CD4-positive, alpha-beta T cell treated with Interleukin-6 for 4 hours (primary cell): ENCODE results near the gene RBM38.

Experiments used
- DNase-seq: peaks from one replicate; pipeline ENCODE4 v3.0.0-alpha.2; 2020; ENCODE audit warnings: mixed read lengths

Gene RBM38

DNA sequence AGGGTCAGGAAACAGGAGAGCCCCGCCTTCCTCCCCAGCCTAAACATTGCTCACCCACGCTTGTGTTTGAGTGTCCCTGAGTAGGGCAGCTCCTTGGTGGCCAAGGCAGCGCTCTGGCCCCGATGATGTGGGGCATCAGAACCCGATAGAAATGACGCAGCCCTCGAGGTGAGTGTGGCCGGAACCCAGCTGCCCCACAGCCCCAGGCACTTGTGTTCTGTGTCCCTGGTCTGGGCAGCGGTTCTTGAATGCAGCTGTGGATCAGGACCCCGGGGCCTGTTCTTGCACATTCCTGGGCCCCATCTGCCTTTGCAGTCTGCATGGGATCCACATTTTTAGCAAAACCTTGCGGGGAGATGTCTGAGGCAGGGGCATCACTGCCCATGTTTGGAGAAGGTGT is 12.8 kb downstream of the RBM38 start:
- no peak for DNase-seq

DNA sequence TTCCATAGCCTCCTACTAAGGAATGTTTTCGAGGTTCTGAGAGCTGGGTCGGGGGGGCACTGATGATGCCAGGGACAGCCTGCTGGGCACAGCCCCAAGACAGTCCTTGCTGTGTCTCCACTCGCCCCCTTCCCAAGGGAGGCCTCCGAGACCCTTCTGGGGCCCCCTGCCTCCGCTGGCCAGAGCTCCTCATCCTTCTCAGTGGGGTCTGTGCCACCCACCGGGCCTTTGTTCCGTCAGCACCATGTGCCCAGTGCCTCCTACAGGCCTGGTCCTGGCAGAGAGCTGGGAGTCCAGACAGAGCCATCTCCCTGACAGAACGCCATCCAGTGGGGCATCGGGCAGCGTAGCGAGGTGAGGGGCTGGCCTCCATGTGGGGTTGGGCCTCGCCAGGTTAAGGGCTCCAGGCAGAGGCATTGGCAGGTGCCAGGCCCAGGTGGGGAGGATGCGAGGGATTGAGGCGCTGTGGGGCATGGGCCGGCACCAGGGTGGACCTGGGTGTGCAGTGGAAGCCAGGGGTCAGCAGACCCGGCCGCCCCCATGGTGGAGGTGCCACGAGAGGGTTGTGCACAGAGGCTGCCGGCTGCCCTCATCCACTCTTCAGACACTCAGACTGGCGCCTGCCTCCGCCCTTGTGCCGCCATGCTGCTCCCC is 13.3 kb downstream of the RBM38 start:
- DNase-seq: no peak

- no peak for DNase-seq
These were observed 14.2 kb downstream of the RBM38 start for GRCh38 chr20:57405236-57406016.

GRCh38 chr20:57407541-57407956 is 16.4 kb downstream of the RBM38 start:
- no peak for DNase-seq

DNA sequence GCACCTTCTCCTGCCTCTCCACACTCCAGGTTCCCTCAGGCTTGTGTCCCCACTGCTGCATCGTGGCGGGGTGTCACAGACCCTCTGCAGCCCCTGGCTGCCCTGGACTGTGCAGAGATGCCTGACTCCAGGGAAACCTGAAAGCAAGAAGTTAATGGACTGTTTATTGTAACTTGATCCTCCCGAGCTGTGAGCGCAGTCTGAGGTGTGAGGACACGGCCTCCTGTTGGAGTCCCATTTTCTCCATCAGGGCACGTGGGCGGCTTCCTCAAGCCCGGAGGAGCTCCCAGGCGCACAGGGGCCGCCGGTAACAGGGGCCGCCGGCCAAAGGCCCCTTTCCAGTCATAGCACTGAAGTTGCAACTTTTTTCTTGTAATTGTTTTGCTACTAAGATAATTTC is 16.9 kb downstream of the RBM38 start:
- DNase-seq: no peak

GRCh38 chr20:57408536-57409233 is 17.5 kb downstream of the RBM38 start:
- no peak for DNase-seq

DNA sequence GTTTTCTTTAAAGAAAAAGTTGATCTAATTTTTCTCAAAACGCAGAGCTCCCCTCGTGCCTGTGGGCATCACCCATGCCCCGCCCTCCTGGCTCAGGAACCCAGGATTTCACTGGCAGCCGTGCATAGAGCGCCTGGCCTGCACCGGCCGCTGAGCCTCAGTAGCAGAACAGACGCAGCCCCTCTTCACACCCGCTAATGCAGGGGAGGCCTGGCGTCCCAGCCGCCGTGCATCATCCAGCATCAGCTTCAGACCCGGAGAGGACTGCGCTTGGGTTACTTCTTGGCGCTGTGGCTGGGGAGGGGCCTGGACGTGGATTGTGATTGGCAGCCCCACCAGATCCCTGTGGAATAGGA is 18.1 kb downstream of the RBM38 start:
- no peak for DNase-seq

DNA sequence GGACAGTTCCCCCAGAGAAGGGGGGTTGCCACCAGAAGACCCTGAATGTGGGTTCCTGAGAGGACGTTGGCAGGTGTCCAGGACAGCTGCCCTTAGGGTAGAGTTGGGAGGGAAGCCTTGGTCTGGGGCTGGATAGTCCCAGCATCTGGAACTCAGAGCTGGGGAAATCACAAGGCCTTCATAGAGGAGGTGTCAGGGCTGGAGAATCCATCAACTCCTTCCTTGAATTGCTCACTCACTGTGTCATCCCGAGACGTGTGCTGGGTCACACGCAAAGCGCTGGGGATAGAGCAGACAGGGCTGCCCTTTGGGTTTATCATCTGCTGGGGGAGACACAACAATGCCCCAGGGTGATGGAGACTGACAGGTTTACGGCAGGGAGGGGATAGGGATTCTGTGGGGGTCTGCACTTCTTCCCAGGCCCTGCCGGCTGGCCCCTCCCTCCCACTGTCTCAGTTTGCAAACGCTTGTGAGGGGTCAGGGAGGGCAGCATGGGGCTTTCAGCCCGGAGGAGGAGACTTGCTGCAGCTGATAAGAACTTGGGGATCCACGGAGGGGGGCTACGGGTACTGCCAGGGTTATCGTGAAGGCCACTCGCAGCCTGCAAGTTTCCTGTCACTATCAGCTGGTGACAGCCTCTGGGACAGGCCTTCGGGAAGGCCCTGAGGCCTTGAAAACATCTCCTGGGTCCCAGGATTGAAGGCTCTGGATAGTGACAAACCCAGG is 18.6 kb downstream of the RBM38 start:
- DNase-seq: no peak

DNA sequence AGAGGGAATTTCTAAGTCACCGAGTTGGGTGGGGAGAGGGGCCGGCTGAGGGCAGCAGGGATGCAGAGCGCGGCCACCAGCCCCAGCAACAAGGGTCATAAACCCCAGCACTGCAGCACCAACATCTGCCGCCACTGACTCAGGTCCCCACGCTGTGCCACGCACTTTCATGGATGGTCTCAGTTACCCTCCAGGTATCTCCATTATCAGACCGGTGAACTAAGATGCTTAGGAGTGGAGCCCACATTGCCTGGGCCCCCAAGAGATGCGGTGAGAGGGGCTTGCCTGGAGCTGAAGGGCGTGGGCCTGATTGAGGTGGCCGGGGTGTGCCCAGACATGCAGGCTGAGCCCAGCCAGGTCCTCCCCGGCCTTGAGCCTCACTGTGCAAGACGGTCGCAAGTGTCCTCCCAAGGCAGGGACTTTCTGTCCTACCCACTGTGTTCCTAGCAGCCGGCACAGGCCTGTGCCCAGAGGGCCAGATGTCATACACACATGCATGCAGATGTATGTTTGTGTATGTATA is 19.3 kb downstream of the RBM38 start:
- no peak for DNase-seq

- DNase-seq: no peak
These were observed 19.7 kb downstream of the RBM38 start for GRCh38 chr20:57410924-57411323.

- no peak for DNase-seq
These were observed 20.4 kb downstream of the RBM38 start for GRCh38 chr20:57411406-57412283.

- no peak for DNase-seq
These were observed 21.3 kb downstream of the RBM38 start for GRCh38 chr20:57412347-57413029.

- no peak for DNase-seq
These were observed 22.8 kb downstream of the RBM38 start for GRCh38 chr20:57413986-57414385.

DNA sequence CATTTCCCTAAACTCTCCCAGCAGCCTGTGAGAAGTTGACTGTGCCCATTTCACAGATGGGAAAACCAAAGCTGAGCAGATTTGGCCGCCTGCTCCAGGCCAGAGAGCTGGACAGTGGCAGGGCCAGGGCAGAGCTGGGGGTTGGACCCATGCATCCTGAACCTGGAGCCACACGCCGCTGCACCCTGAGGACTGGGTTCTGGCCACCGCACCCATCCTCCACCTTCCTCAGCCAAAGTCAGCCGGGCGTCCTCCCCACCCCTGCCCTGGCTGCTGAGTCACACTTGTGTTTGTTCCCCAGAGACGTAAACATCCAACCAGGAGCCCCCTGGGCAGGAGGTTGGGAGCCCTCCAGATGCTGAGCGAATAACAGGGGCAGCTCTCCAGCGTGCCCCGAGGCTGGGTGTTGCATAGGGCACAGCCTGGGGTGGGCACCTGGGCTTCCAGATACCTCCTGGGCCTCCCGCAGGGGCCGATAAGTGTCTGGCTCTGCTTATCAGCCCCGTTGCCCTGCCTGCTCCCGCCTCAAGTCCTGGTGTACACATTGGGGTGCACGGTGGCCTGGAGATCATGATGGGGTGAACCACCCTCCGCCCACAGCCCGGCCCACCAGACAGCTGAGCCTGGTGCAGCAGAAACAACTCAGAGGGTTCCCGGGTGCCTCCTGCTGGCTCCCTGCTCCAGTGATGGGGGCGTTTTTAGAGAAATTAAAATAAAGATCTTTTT is 23.8 kb downstream of the RBM38 start:
- no peak for DNase-seq

DNA sequence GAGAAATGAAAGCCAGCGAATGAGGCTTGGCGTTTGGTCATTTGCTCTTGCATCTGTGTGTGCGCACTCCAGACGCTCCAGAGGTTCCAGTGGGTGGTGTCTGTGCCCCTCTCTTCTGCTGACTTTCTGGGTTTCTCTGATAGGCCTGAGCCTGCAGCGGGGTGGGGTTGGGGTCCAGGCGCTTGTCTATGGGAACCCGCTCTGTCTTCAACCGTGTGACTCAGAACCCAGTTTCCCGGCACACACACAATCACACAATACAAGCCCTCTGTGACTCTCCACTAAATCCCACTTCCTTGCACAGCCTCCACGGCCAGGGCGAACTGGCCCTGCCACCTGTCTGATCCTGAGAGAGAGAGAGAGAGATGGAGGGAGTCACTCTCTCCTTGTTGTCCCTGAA is 24.6 kb downstream of the RBM38 start:
- no peak for DNase-seq

- no peak for DNase-seq
These were observed 25.3 kb downstream of the RBM38 start for GRCh38 chr20:57416296-57417022.

DNA sequence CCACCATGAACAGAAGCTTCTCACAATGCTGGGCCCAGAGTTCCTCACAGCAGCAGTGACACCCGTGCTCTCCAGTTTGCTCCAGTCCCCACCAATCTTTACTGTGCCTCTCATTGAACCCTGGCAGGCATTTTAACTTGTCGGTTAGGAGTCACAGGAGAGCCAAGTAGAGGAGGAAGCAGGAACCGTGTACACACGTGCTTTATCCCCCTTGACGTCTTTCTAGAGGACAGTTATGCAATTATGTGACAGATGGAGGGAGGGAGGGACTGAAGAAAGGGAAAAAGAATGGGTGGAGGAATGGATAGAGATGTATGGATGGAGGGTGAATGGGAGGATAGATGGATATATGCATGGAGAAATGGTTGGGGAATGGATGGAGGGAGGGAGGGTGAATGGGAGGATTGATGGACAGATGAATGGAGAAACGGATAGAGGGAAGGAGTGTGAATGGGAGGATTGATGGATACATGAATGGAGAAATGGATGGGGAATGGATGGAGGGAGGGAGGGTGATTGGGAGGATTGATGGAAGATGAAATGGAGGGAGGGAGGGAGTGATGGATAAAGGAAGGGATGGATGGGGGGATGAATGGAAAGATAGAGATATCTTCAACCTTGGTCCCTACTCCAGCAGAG is 26.0 kb downstream of the RBM38 start:
- DNase-seq: no peak

- no peak for DNase-seq
These were observed 26.9 kb downstream of the RBM38 start for GRCh38 chr20:57417830-57418780.
